Activated CD4-positive, alpha-beta T cell treated with anti-CD3 and anti-CD28 coated beads, Interleukin-2, amount 10 ng/mL, durations not matched to agents 24 days and 14 days (primary cell): ENCODE measurements around the gene DUS2. TPM values are rescaled to one million over a fixed set of nuclear protein-coding genes. Genes with fewer than 3 reads are reported as not detected.

Experiments
- total RNA-seq: library from RNA; stranded (reverse); gene quantifications from 2 replicates; pipeline ENCODE4 v1.2.3, GENCODE V29; 2022

DUS2 gene
- total RNA-seq, 1 donor from 2014 or later = 42.6 TPM

Other genes starting within 250 kb of the DUS2 start
- 18.2 and 18.6 TPM in 2 replicates for gene RANBP10, start 216.7 kb upstream of the DUS2 start, total RNA-seq
- gene TSNAXIP1, start 216.4 kb upstream of the DUS2 start, total RNA-seq = 0.65 and 0.80 TPM in 2 replicates
- gene THAP11, start 181.0 kb upstream of the DUS2 start, total RNA-seq = 46.4 and 48.7 TPM in 2 replicates
- gene NUTF2, start 176.4 kb upstream of the DUS2 start, total RNA-seq = 184 and 188 TPM in 2 replicates
- 37.0 and 44.5 TPM in 2 replicates for gene CENPT, start 175.6 kb upstream of the DUS2 start, total RNA-seq
- 112 and 122 TPM in 2 replicates for gene EDC4, start 150.2 kb upstream of the DUS2 start, total RNA-seq
- gene NRN1L, start 138.4 kb upstream of the DUS2 start, total RNA-seq = 0.63 TPM in 1 of 2 replicates, not detected in the other
- gene PSKH1, start 130.0 kb upstream of the DUS2 start, total RNA-seq = 14.4 and 16.3 TPM in 2 replicates
- 6.0 and 6.5 TPM in 2 replicates for gene CTRL, start 91.4 kb upstream of the DUS2 start, total RNA-seq
- gene PSMB10, start 86.4 kb upstream of the DUS2 start, total RNA-seq = 211 and 214 TPM in 2 replicates
- gene LCAT, start 79.2 kb upstream of the DUS2 start, total RNA-seq = 16.5 and 18.2 TPM in 2 replicates
- 40.6 and 44.7 TPM in 2 replicates for gene SLC12A4, start 54.6 kb upstream of the DUS2 start, total RNA-seq
- gene DPEP3, start 42.8 kb upstream of the DUS2 start, total RNA-seq = not detected in 2 replicates
- gene DPEP2, start 23.8 kb upstream of the DUS2 start, total RNA-seq = 1.7 and 2.3 TPM in 2 replicates
- not detected in 2 replicates for gene DPEP2NB, start 7.4 kb upstream of the DUS2 start, total RNA-seq
- 23.9 and 26.1 TPM in 2 replicates for gene DDX28, start 52 bp upstream of the DUS2 start, total RNA-seq
- gene NFATC3, start 62.1 kb downstream of the DUS2 start, total RNA-seq = 143 and 146 TPM in 2 replicates
- 0.07 and 0.09 TPM in 2 replicates for gene ESRP2, start 212.8 kb downstream of the DUS2 start, total RNA-seq
- 7.2 and 8.4 TPM in 2 replicates for gene PLA2G15, start 222.1 kb downstream of the DUS2 start, total RNA-seq
- gene SLC7A6, start 241.2 kb downstream of the DUS2 start, total RNA-seq = 103 and 106 TPM in 2 replicates